Activated CD8-positive, alpha-beta memory T cell treated with anti-CD3 and anti-CD28 coated beads, Interleukin-2, amount 10 ng/mL, durations not matched to agents 7 days and 5 days (primary cell): ENCODE measurements around the gene RPN1. TPM values are rescaled to one million over a fixed set of nuclear protein-coding genes. Genes with fewer than 3 reads are reported as not detected.

Experiments
- ATAC-seq: fragments of 150-1000 bp; cut with Tn5 transposase; one replicate; pipeline ENCODE4 v1.10.0; 2021; ENCODE audit warnings: moderate library complexity
- CTCF ChIA-PET: fragments of 350-600 bp; sonication (Branson Sonifier 250); formaldehyde crosslinking; loops from one replicate; lab custom pipeline; 2021; ENCODE audit warnings: antibody characterized with exemption; lab: Charles Lee
- DNase-seq: peaks from one replicate; pipeline ENCODE4 v3.0.0-alpha.2; 2020
- H3K27ac Mint-ChIP-seq: one replicate; pipeline ENCODE4 v1.8.0; 2021; ENCODE audit warnings: mild to moderate bottlenecking, mixed read lengths
- H3K27me3 Mint-ChIP-seq: one replicate; pipeline ENCODE4 v1.8.0; 2021; ENCODE audit warnings: mixed read lengths
- H3K36me3 Mint-ChIP-seq: one replicate; pipeline ENCODE4 v1.8.0; 2021; ENCODE audit warnings: mild to moderate bottlenecking, mixed read lengths
- H3K4me1 Mint-ChIP-seq: one replicate; pipeline ENCODE4 v1.8.0; 2021; ENCODE audit warnings: mixed read lengths
- H3K4me3 Mint-ChIP-seq: one replicate; pipeline ENCODE4 v1.8.0; 2021; ENCODE audit warnings: mild to moderate bottlenecking, moderate library complexity, mixed read lengths
- H3K9me3 Mint-ChIP-seq: one replicate; pipeline ENCODE4 v1.8.0; 2022; ENCODE audit warnings: low read depth, mixed read lengths
- total RNA-seq, 2 experiments: library from RNA; stranded (reverse); gene quantifications; one replicate each; pipeline ENCODE4 v1.2.3, GENCODE V29; 2021

Gene RPN1
- total RNA-seq, 2 experiments from 2014 or later = 151 to 175 TPM

DNA sequence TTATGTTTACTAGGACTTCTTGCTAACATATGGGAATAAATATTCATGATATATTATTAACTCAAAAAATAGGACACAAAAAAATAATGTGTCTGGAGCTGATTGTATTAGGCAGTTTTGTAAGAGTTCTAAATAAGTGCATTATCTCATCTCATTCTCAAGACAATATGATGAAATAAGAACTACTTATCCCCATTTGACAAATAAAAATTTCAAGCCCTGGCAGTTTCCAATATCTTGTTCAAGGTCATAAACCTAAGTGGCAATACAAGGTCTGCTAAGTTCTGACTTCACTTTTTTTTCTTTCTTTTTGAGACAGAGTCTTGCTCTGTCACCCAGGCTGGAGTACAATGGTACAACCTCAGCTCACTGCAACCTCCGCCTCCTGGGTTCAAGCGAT is 18.3 kb downstream of the RPN1 start:
- ATAC-seq (no peak), DNase-seq (no peak)
- Mint-ChIP-seq H3K4me1 (peaks cover 3% of the 10 kb centered on the region), H3K4me3 (no peak overlapping the region), H3K27ac (no peak overlapping the region), H3K9me3 (no peaks in the 10 kb centered on the region), H3K36me3 (peaks cover 34% of the 10 kb centered on the region), H3K27me3 (no peaks in the 10 kb centered on the region)
- CTCF ChIA-PET = interaction anchor here (1.1 to 2.3 kb wide), 3 partner anchors 12 to 17 kb away, joined by 3 to 7 read pairs (median 5); no protein-coding TSS in a partner anchor

DNA sequence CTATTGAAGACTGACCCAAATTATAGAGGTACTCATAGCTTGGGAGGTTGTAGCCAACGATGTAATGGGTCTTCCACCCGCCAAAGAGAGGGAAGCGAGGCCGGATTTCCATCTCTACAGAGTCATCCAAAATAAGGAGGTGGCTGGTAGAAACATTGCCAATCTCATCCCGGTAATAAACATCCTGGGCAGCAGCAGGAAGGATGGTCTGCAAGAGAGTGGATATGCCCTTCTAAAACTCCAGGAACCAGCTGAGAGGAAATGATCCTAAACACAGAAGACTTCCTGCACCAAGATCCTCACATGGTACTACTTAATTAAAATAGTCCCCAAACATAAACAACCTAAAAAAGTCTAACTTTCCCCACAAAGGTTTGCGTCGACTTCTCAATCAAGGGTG is 20.7 kb downstream of the RPN1 start:
- H3K4me3 Mint-ChIP-seq = no peak overlapping the region
- no peaks in the 10 kb centered on the region for H3K9me3 Mint-ChIP-seq
- H3K36me3 Mint-ChIP-seq = peaks cover 44% of the 10 kb centered on the region
- H3K27ac Mint-ChIP-seq = no peak overlapping the region
- DNase-seq = no peak
- no peak for ATAC-seq
- CTCF ChIA-PET = interaction anchor here (1.2 to 1.6 kb wide), 2 partner anchors 10 to 12 kb away, joined by 3 read pairs; no protein-coding TSS in a partner anchor
- peaks cover 1% of the 10 kb centered on the region for H3K4me1 Mint-ChIP-seq
- H3K27me3 Mint-ChIP-seq = no peaks in the 10 kb centered on the region

DNA sequence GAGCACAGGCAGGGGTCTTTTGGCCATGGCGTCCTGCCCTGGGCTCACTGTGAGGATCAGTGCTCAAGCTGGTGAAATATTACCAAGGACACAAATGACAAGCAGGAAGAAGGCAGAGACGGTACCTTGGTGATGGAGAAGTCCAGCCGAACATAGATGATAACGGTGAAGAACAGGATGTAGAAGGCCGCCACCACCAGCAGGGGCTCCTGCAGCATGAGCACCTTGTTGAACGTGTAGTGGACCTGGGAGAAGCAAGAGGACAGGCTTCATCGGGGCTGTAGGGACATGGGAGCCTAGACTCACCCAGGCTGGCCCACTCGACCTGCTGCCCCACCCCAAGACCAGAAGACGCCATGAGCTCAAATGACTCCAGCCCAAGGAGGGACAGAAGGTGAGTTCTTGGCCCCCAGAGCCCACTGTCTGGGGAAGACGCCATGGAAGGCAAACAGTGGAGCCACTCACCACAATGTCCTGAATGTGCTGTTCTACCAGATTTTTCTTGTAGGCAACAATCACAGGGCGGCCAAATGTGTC is 25.1 kb downstream of the RPN1 start:
- ATAC-seq (no peak), DNase-seq (no peak)
- no peaks in the 10 kb centered on the region for H3K9me3 Mint-ChIP-seq
- no peaks in the 10 kb centered on the region for H3K27me3 Mint-ChIP-seq
- H3K4me1 Mint-ChIP-seq = peaks cover 17% of the 10 kb centered on the region
- CTCF ChIA-PET = interaction anchor here (0.8 to 1.2 kb wide), 2 partner anchors 8 to 32 kb away, joined by 3 to 5 read pairs; no protein-coding TSS in a partner anchor
- no peak overlapping the region for H3K4me3 Mint-ChIP-seq
- H3K36me3 Mint-ChIP-seq = peaks cover 58% of the 10 kb centered on the region
- no peak overlapping the region for H3K27ac Mint-ChIP-seq

DNA sequence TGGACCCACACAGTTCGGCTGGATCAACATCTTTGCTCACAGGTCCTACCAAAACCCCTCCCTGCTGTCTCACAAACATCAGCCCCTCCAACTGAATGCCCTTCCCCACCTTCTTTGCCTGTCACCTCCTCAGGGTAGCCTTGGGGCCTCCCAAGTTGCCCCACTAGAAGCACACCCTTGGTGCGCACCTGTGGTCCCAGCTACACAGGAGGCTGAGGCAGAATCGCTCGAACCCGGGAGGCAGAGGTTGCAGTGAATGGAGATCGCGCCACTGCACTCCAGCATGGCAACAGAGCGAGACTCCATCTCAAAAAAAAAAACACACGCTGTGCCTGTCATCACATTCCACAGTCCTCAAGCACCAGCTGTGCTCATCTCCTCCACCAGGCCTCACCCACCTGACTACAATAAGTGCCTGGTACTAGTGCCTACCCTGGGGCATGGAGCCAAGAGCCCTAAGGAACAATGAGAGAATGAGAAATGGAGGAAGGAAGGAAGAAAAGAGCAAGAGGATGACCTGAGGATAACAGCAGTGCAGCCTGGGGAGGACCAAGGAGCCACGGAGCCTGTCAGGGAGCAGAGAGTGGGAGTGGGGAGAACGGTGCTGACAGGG is 26.0 kb downstream of the RPN1 start:
- ATAC-seq = no peak
- no peaks in the 10 kb centered on the region for H3K27me3 Mint-ChIP-seq
- H3K9me3 Mint-ChIP-seq = no peaks in the 10 kb centered on the region
- CTCF ChIA-PET = interaction anchor here (0.8 kb wide), 1 partner anchor 33 kb away, joined by 3 read pairs; no protein-coding TSS in a partner anchor
- peaks cover 57% of the 10 kb centered on the region for H3K36me3 Mint-ChIP-seq
- no peak overlapping the region for H3K4me3 Mint-ChIP-seq
- no peak overlapping the region for H3K27ac Mint-ChIP-seq
- DNase-seq = no peak
- peaks cover 24% of the 10 kb centered on the region for H3K4me1 Mint-ChIP-seq

DNA sequence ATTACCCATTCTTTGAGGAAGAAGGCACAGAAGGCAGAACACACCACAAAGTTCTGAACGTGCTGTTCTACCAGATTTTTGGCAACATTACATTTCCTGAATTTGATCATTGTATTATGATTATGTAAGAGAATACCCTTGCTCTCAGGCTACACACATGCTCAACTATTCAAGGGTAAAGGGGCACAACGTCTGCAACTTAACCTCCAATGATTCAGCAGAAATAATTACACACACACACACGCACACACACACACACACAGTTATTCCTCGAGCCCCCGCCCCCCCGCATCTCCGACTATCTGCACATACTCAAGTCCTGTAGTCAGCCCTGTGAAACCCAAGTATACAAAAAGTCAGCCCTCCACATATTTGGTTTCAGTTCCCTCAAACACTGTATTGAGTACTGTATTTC is 26.8 kb downstream of the RPN1 start:
- H3K9me3 Mint-ChIP-seq = no peaks in the 10 kb centered on the region
- H3K4me1 Mint-ChIP-seq = peaks cover 33% of the 10 kb centered on the region
- CTCF ChIA-PET = no interaction called here
- H3K4me3 Mint-ChIP-seq = no peak overlapping the region
- ATAC-seq (no peak), DNase-seq (no peak)
- H3K36me3 Mint-ChIP-seq = peaks cover 61% of the 10 kb centered on the region
- H3K27ac Mint-ChIP-seq = peak overlapping the region; percentile 22
- no peaks in the 10 kb centered on the region for H3K27me3 Mint-ChIP-seq

DNA sequence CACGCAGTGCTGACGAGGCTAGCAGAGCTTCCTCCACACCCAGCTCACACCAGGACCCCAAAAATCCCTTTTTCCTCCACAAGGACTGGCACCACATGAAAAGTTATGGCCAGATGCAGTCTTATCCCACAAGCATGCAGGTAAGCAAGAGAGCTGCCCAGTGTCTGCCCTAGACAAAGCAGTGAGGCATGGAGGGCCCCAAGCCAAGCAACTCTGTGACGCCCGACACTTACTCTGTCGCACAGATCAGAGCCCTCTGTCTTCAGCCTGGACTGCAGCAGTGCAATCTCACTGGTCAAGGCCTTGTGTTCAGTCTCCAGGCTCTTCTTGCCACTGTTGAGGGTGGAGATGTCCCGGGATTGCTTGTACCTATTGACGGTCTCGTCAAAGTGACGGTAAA is 28.7 kb downstream of the RPN1 start:
- H3K27me3 Mint-ChIP-seq = no peaks in the 10 kb centered on the region
- CTCF ChIA-PET = interaction anchor here (0.7 kb wide), 1 partner anchor 249 kb away, joined by 3 read pairs; no protein-coding TSS in a partner anchor
- no peak overlapping the region for H3K27ac Mint-ChIP-seq
- peaks cover 64% of the 10 kb centered on the region for H3K36me3 Mint-ChIP-seq
- no peak for DNase-seq
- H3K4me1 Mint-ChIP-seq = peaks cover 46% of the 10 kb centered on the region
- no peak overlapping the region for H3K4me3 Mint-ChIP-seq
- no peak for ATAC-seq
- no peaks in the 10 kb centered on the region for H3K9me3 Mint-ChIP-seq

DNA sequence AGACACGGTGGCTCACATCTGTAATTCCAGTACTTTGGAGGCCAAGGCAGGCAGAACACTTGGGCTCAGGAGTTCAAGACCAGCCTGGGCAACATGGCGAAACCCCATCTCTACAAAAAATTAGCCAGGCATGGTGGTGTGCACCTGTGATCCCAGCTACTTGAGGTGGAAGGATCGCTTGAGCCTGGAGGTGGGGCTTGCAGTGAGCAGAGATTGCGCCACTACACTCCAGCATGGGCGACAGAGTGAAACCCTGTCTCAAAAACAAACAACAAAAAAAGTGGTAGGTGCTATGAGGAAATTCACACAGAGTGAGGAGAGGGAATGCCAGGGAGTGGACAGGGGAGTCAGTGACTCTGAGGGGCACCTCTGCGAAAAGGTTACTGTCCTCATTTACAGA is 29.4 kb downstream of the RPN1 start:
- Mint-ChIP-seq H3K9me3 (no peaks in the 10 kb centered on the region), H3K27ac (peak overlapping the region; percentile 85), H3K4me1 (peaks cover 46% of the 10 kb centered on the region), H3K27me3 (no peaks in the 10 kb centered on the region), H3K36me3 (peaks cover 59% of the 10 kb centered on the region), H3K4me3 (no peak overlapping the region)
- CTCF ChIA-PET = interaction anchor here (1.1 kb wide), 1 partner anchor 174 kb away, joined by 3 read pairs; no protein-coding TSS in a partner anchor
- no peak for DNase-seq
- no peak for ATAC-seq

DNA sequence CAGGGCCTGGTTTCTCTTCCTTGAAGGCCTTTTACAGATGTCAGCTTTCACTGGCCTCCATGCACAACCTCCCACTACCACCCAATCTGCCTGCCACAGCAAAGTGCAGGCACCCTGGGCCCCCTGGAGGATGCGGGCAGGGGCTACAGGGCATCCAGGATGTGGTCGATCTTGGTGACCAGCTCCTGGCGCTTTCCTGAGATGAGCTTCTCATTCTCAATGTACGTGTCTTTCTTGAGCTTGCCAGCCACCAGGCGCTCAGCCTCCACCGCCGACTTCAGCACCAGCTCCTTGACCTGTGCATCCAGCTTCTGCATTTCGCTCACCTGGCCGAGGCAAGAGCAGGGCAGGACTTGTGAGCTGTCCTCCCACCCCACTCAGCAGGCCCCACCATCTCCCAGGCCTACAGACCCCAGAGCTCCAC is 30.3 kb downstream of the RPN1 start:
- CTCF ChIA-PET = interaction anchor here (0.9 to 1.2 kb wide), 6 partner anchors 10 to 175 kb away, joined by 3 to 5 read pairs (median 3); no protein-coding TSS in a partner anchor
- Mint-ChIP-seq H3K27ac (peak overlapping the region; percentile 85), H3K9me3 (no peaks in the 10 kb centered on the region), H3K36me3 (peaks cover 54% of the 10 kb centered on the region), H3K27me3 (no peaks in the 10 kb centered on the region), H3K4me1 (peaks cover 46% of the 10 kb centered on the region), H3K4me3 (no peak overlapping the region)
- ATAC-seq (no peak), DNase-seq (peak; percentile 73)

DNA sequence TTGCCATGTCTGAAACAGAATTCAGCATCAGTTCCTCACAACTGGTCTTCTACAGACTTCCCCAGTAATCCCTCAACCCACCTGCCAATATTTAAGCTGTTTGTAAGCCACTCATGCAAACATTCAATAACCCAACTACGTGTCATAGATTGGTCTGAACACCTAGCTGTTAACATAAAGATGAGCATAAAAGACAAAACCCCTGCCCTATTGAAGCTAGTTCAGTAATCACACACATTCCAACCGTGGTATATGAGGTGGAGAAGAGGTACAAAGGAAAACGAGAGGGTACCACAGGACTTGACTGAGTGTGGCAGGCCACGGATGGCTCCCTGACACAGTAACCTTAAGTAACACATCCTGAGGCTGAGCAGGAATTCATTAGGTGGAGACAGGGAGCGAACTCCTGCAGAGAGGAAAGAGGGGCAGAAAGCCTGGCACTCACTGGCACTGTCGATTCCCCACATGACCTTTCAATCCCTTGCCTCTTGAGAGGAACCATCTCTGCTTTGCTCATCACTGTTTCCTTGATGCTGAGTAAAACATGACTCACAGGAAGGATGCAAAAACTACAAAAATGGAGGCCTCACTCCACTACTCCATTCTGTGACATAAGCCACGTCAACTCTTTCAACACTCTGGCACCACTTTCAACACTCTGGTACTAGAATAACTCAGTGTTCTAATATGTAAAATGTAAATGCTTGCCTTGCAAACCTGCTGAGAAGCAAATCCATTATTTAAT is 31.3 kb downstream of the RPN1 start:
- Mint-ChIP-seq H3K4me3 (peak overlapping the region; percentile 99), H3K36me3 (peaks cover 49% of the 10 kb centered on the region), H3K4me1 (peaks cover 46% of the 10 kb centered on the region), H3K9me3 (no peaks in the 10 kb centered on the region), H3K27me3 (no peaks in the 10 kb centered on the region), H3K27ac (peak overlapping the region; percentile 95)
- no peak for DNase-seq
- ATAC-seq = peak; percentile 21
- CTCF ChIA-PET = interaction anchor here (0.9 to 1.2 kb wide), 2 partner anchors 10 to 34 kb away, joined by 3 read pairs; no protein-coding TSS in a partner anchor

DNA sequence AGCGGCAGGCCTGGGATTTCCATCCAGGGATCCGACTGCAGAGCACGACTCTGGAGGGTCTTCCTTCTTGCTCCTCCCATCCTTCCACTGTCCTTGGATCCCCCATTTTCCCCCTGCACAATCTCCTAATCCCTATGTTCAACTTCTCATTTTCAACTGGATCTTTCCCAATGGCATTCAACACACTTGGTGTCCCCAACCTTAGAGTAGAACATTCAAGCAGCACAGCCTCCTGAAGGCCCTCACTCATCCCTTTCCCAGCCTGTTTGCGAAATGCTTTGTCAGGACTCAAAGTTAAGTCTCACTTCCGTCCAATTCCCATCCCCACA is 32.3 kb downstream of the RPN1 start:
- Mint-ChIP-seq H3K36me3 (peaks cover 43% of the 10 kb centered on the region), H3K27ac (peak overlapping the region; percentile 95), H3K27me3 (no peaks in the 10 kb centered on the region), H3K9me3 (no peaks in the 10 kb centered on the region), H3K4me3 (peak overlapping the region; percentile 99), H3K4me1 (peaks cover 46% of the 10 kb centered on the region)
- CTCF ChIA-PET = interaction anchor here (0.7 to 2.9 kb wide), 34 partner anchors 11 to 622 kb away, joined by 3 to 36 read pairs (median 4); partner anchors contain the start of genes ACAD9 and RPN1
- DNase-seq (no peak), ATAC-seq (no peak)

DNA sequence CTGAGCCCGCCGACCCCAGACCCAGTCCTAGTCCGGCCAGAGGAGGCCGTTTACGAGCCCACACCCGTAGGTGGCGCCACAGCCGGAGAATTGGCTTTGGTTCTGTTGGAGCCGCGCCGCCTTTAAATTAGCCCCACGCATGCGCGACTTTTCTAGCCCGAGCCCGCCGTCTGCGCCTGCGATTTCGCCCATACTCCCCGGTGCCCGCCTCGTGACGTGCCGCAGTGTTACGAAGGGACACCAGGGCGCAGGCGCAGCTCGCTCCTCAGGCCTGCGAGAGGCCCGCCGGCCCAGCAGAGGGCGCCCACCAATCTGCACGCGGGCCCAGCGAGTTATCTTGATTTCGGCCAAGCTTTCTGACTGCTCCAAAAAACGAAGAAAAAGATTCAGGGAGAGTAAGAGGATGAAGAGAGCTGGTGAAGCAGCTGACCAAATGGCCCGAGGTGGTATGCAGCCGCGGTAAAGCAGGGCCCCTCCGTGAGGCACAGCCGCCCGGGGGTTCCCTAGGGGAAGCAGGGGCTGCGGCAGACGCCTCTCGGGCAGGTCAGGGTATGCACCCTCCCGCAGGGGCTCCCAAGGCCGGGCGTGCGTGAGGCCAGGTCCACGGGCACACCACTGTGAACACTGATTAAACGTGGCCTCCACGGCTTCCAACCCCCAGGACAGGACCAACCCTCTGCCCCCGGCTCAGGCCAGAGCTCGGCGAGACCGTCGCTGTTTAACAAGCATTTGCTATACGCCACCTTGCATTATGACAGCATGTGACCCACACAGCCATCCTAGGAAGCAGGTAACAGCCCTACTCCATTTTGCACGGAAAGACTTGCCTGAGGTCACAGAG is 32.8 kb downstream of the RPN1 start:
- peak overlapping the region; percentile 99 for H3K4me3 Mint-ChIP-seq
- H3K36me3 Mint-ChIP-seq = peaks cover 40% of the 10 kb centered on the region
- no peaks in the 10 kb centered on the region for H3K9me3 Mint-ChIP-seq
- CTCF ChIA-PET = interaction anchor here (0.6 to 2.9 kb wide), 53 partner anchors 8 to 782 kb away, joined by 3 to 36 read pairs (median 3); partner anchors contain the start of genes ACAD9 and RPN1
- peak overlapping the region; percentile 95 for H3K27ac Mint-ChIP-seq
- peak; percentile 93 for ATAC-seq
- H3K4me1 Mint-ChIP-seq = peaks cover 46% of the 10 kb centered on the region
- H3K27me3 Mint-ChIP-seq = no peaks in the 10 kb centered on the region
- DNase-seq = peak; percentile 99

DNA sequence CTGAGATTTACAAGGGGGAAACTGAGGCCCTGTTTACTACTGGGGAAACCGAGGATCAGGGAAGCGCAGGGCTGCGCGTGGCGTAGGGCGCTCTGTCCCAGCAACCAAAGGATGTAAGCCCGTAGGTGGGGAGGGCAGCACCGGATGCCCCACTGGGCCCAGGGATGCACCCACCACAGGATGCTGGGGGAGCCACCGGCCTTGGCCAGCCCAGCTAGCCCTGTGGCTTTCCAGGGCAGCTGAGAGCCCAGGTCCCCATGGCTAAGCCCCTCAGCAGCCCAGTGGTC is 33.4 kb downstream of the RPN1 start:
- CTCF ChIA-PET = interaction anchor here (0.6 to 2.9 kb wide), 45 partner anchors 8 to 496 kb away, joined by 3 to 36 read pairs (median 5); partner anchors contain the start of genes ACAD9 and RPN1
- Mint-ChIP-seq H3K36me3 (peaks cover 38% of the 10 kb centered on the region), H3K4me1 (peaks cover 45% of the 10 kb centered on the region), H3K27me3 (no peaks in the 10 kb centered on the region), H3K9me3 (no peaks in the 10 kb centered on the region), H3K4me3 (peak overlapping the region; percentile 99), H3K27ac (peak overlapping the region; percentile 95)
- peak; percentile 58 for ATAC-seq
- DNase-seq = no peak
